ENCODE measurements around the gene ITGB1BP2.
"Not testable (repeated sequence)": the region's sequence is repeated elsewhere in the genome, so short reads cannot be mapped to it uniquely, and the experiment has no call there.

ITGB1BP2 gene

DNA sequence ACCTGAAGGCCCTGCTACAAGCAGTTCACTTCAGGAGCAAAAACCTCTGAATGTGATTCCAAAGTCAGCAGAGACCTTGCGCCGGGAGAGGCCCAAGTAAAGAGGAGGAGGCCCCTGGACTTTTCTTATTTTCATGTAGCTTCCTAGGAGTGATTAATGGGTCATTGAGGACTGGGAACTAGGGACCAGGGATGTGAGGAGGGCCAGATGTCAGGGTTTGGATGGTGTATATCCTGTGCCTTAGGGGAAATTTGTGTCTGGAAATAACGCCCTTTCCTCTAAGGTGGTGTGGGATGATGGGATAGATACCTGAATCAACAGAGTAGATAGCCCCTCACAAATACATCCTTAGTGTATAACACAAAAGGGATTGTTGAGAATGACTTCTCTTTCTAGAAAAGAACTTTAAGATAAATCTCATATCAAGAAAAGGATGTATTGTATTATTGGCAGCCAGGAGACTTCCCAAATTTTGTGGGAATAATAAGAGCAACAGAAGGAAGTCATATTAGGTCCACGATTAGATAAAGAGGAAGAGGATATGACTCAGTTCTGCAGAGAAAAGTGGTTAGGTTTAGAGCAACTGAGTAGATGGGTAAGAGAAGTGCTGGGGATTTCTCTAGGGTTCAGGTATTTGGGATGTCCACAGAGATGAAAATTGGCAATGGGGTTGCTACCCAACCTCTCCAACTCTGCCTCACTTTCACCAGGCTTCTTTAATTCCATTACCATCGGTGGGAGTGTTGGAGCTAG, 1.1 kb downstream of the ITGB1BP2 start:
- DNase-seq: no peak

DNA sequence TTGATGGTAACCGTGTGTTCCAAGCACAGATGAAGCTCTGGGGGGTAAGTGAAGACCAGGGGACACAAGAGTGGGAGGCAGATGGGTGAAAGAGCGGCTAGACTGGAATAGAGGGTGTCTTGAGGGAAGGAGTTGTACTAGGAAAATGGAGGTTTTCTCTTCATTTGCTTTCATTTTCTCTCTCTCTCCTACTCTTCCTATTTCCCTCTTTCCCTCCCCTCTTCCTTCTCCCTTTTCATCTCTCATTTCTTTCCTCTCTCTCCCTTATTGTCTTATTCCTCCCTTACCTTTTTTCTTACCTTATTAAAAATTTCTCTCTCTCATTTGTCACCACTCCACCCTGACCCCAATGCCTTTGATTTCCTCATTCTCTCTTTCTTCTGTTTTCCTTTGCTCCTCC, 3.0 kb downstream of the ITGB1BP2 start:
- no peak for DNase-seq

DNA sequence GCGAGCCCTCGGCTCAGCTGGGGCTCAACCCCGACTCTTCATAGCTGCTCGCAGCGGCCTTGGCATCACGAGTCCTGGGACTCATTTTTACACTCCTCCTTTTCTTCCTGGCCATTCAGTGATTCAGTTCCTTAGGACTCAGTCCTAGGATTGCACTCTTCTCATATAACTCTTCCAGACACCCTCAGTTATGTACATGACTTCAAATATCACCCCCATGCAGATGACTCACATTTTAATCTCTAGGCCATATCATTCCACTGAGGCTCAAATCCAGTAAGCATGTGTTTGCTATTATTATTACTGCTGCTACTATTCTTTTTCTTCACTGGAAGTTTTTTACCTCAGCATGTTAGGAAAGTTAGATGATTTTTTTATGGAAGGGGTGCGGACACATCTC, 14.4 kb downstream of the ITGB1BP2 start:
- DNase-seq: no peak

DNA sequence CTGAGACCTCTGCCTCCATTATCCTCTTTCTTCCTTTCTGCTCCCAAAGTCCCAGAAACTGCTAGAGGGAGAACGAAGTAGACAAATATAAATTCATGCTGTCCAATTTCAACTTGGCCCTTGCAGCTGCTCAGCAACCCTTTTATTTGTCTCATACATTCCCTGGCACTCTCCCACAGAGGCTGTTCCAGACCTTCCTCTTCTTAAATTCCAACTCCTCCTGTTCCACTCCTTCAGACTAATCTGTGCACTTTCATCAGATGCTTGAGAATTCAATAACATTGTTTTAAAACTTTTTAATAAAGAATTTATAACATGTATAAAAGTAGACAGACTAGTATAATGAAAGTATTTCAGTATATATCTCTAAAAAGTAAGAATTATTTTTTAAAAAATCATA, 15.4 kb downstream of the ITGB1BP2 start:
- not testable (repeated sequence) for DNase-seq

DNA sequence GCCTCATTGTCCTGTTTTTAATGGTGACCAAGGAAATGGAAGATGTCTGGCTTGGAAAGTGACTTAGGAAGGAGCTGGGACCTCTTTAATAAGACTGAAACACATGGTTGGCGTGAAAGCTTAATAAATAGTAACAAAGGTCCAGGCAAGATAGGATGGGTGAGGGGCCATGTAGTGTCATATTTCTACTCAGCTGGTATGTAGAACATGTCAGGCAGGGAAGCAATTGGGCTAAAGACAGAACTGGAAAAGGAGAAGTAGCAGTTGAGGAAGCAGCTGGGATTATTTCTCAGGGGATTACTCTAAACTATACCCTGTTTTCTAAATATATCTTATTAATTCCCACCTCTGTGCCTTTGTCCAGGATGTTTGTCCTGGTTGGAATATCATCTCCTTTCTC, 18.6 kb downstream of the ITGB1BP2 start:
- DNase-seq: no peak

DNA sequence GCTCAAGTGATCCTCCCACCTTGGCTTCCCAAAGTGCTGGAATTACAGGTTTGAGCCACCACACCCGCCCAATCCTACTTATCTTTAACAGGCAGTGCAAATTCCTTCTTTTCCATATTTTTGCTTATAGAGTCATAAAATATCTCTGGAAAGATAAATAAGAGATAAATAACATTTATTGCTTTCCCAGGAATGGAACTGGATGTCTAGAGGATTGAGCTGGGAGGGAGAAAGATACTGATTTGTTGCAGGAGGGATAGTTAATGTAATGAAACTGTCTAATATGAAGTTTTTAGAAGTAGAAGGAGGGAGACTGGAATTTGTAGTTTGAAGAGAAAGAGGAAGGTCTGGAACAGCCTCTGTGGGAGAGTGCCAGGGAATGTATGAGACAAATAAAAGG, 20.2 kb downstream of the ITGB1BP2 start:
- no peak for DNase-seq

DNA sequence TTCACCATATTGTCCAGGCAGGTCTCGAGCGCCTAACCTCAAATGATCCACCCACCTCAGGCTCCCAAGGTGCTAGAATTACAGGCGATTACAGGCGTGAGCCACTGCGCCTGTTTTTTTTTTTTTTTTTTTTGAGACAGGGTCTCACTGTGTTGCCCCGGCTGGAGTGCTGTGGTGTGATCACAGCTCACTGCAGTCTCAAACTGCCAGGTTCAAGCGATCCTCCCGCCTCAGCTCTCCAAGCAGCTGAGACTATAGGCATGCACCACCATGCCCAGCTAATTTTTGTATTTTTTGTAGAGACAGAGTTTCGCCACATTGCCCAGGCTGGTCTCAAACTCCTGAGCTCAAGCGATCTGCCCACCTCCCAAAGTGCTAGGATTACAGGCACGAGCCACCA, 22.9 kb downstream of the ITGB1BP2 start:
- not testable (repeated sequence) for DNase-seq

DNA sequence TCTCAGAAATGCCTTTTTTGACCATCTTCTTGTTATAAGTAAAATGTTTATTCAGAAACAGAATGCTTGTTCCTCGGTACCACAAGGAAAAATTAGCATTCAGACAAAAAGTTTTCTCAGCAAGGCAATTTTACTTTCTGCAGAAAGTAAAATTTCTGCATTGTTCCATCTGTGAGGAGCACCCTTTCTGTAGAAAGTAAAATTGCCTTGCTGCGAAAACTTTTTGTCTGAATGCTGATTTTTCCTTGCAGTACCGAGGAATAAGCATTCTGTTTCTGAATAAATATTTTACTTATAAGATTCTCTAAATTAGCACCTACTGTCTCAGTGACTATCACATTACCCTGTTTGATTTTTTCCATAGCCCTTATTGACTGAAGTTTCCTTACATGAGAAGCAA, 24.8 kb downstream of the ITGB1BP2 start:
- DNase-seq: no peak

DNA sequence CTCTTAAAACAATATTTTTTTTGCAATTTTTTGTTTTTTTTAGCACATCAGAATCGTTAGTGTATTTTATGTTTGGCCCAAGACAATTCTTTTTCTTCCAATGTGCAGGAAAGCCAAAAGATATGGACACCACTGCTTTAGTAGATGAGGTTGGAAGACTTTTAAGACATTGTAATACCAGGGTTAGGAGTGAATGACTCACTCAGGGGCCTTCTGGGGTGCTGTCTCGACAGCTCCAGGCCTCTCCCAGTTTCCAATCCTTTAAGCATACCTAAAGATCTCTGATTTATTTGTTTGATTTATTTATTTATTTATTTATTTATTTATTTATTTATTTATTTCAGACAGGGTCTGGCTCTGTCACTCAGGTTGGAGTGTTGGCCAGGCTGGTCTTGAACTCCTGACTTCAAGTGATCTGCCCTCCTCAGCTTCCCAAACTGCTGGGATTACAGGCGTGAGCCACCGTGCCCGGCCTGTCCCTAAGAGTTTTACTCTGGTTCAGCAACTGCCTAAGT, 47.7 kb downstream of the ITGB1BP2 start:
- DNase-seq: not testable (repeated sequence)

DNA sequence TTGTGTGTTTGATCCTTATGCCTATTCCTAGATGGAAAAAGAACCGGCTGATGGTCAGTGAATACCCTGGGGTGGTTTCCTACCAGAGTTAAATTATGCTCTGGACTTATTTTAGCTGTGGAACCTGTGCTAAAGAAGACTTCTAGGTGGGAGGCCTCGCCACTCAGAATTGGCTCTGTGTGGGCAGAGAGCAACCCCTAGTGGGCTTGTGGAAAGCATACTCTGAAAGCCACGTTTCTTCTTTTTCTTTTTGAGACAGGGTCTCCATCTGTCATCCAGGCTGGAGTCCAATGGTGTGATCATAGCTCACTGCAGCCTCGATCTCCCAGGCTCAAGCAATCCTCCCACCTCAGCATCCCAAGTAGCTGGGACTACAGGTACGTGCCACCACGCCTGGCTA, 48.3 kb downstream of the ITGB1BP2 start:
- not testable (repeated sequence) for DNase-seq

DNA sequence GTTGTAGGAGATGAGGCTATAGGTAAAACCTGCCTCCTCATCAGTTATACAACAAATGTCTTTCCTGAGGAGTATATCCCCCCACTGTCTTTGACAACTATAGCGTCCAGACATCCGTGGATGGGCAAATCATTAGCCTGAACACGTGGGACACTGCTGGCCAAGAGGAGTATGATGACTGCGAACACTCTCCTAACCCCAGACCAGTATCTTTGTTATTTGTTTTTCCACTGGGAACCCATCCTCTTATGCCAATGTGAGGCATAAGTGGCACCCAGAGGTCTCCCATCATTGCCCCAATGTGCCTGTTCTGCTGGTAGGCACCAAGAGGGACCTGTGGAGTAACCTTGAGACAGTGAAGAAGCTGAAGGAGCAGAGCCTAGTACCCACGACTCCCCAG, 50.9 kb downstream of the ITGB1BP2 start:
- not testable (repeated sequence) for DNase-seq
